WTC11 (cell line): ENCODE data around the gene ZNF438.

Source experiments
- ATF1 ChIP-seq: sonication (generic); formaldehyde crosslinking; IDR thresholded peaks from 2 replicates; pipeline ENCODE4 v1.8.1; 2023; ENCODE audit warnings: mild to moderate bottlenecking, moderate library complexity, missing genetic modification reagents
- NFE2L1 ChIP-seq: sonication (generic); formaldehyde crosslinking; IDR thresholded peaks from 2 replicates; pipeline ENCODE4 v1.8.1; 2023; ENCODE audit warnings: missing genetic modification reagents
- NFYB ChIP-seq: sonication (generic); formaldehyde crosslinking; conservative IDR thresholded peaks from 2 replicates; pipeline ENCODE4 v1.8.0; 2022; ENCODE audit warnings: low read depth, missing genetic modification reagents
- NR2C2 ChIP-seq: sonication (generic); formaldehyde crosslinking; IDR thresholded peaks from 2 replicates; pipeline ENCODE4 v1.8.0; 2022; ENCODE audit warnings: mild to moderate bottlenecking, missing genetic modification reagents
- ZNF423 ChIP-seq: fragments of 250-450 bp; sonication (Bioruptor Pico); IDR thresholded peaks from 2 replicates; pipeline ENCODE4 v2.1.2; 2022; ENCODE audit warnings: mild to moderate bottlenecking, moderate library complexity
- TF ChIP-seq, protein P1 (sequence below): sonication (generic); formaldehyde crosslinking; conservative IDR thresholded peaks from 2 replicates; pipeline ENCODE4 v1.8.1; 2022; ENCODE audit warnings: mild to moderate bottlenecking, missing genetic modification reagents
- TF ChIP-seq, protein P2 (sequence below): fragments of 200-600 bp; IDR thresholded peaks from 2 replicates; pipeline ENCODE4 v1.8.0; 2022; ENCODE audit warnings: antibody characterized with exemption
- TF ChIP-seq, protein P3 (sequence below): sonication (generic); formaldehyde crosslinking; IDR thresholded peaks from 2 replicates; pipeline ENCODE4 v1.8.0; 2022; ENCODE audit warnings: mild to moderate bottlenecking, missing genetic modification reagents
- TF ChIP-seq, protein P4 (sequence below): sonication (generic); formaldehyde crosslinking; IDR thresholded peaks from 2 replicates; pipeline ENCODE4 v1.8.0; 2022; ENCODE audit warnings: missing genetic modification reagents
- TF ChIP-seq, protein P5 (sequence below): fragments of 250-450 bp; sonication (Bioruptor Pico); IDR thresholded peaks from 2 replicates; pipeline ENCODE4 v2.1.2; 2022; ENCODE audit warnings: mild to moderate bottlenecking, moderate library complexity
- TF ChIP-seq, protein P6 (sequence below): sonication (generic); formaldehyde crosslinking; IDR thresholded peaks from 2 replicates; pipeline ENCODE4 v1.8.0; 2022; ENCODE audit warnings: mild to moderate bottlenecking, missing genetic modification reagents

DNA sequence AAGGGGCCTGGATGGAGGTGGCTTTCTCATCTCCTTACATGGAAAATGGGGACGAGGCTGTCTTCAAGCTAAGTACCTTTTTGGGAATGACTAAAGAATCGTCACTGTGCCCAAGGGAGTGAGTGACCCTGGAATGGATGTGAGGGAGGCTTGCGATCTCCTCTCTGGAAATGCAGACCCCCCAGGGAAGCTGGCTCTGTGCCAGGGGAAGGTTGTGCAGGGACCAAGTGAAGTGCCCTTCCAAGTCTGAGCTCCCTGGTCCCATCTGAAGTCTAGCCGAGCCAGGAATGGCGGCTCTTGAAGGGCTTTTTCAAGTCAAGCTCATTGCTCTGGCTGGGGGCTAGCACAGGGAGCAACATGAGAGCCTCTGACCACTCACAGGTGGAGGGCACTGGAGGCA is 221.2 kb downstream of the ZNF438 start:
- TF ChIP-seq, protein P1, sequence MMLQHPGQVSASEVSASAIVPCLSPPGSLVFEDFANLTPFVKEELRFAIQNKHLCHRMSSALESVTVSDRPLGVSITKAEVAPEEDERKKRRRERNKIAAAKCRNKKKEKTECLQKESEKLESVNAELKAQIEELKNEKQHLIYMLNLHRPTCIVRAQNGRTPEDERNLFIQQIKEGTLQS (CRISPR knock-in tag) = no peak
- no peak for TF ChIP-seq ATF1 (CRISPR knock-in tag)
- TF ChIP-seq, protein P2, sequence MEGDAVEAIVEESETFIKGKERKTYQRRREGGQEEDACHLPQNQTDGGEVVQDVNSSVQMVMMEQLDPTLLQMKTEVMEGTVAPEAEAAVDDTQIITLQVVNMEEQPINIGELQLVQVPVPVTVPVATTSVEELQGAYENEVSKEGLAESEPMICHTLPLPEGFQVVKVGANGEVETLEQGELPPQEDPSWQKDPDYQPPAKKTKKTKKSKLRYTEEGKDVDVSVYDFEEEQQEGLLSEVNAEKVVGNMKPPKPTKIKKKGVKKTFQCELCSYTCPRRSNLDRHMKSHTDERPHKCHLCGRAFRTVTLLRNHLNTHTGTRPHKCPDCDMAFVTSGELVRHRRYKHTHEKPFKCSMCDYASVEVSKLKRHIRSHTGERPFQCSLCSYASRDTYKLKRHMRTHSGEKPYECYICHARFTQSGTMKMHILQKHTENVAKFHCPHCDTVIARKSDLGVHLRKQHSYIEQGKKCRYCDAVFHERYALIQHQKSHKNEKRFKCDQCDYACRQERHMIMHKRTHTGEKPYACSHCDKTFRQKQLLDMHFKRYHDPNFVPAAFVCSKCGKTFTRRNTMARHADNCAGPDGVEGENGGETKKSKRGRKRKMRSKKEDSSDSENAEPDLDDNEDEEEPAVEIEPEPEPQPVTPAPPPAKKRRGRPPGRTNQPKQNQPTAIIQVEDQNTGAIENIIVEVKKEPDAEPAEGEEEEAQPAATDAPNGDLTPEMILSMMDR = no peak
- TF ChIP-seq, protein P3, sequence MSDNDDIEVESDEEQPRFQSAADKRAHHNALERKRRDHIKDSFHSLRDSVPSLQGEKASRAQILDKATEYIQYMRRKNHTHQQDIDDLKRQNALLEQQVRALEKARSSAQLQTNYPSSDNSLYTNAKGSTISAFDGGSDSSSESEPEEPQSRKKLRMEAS (CRISPR knock-in tag) = no peak
- TF ChIP-seq, protein P4, sequence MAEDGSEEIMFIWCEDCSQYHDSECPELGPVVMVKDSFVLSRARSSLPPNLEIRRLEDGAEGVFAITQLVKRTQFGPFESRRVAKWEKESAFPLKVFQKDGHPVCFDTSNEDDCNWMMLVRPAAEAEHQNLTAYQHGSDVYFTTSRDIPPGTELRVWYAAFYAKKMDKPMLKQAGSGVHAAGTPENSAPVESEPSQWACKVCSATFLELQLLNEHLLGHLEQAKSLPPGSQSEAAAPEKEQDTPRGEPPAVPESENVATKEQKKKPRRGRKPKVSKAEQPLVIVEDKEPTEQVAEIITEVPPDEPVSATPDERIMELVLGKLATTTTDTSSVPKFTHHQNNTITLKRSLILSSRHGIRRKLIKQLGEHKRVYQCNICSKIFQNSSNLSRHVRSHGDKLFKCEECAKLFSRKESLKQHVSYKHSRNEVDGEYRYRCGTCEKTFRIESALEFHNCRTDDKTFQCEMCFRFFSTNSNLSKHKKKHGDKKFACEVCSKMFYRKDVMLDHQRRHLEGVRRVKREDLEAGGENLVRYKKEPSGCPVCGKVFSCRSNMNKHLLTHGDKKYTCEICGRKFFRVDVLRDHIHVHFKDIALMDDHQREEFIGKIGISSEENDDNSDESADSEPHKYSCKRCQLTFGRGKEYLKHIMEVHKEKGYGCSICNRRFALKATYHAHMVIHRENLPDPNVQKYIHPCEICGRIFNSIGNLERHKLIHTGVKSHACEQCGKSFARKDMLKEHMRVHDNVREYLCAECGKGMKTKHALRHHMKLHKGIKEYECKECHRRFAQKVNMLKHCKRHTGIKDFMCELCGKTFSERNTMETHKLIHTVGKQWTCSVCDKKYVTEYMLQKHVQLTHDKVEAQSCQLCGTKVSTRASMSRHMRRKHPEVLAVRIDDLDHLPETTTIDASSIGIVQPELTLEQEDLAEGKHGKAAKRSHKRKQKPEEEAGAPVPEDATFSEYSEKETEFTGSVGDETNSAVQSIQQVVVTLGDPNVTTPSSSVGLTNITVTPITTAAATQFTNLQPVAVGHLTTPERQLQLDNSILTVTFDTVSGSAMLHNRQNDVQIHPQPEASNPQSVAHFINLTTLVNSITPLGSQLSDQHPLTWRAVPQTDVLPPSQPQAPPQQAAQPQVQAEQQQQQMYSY (CRISPR knock-in tag) = no peak
- TF ChIP-seq, protein P5, sequence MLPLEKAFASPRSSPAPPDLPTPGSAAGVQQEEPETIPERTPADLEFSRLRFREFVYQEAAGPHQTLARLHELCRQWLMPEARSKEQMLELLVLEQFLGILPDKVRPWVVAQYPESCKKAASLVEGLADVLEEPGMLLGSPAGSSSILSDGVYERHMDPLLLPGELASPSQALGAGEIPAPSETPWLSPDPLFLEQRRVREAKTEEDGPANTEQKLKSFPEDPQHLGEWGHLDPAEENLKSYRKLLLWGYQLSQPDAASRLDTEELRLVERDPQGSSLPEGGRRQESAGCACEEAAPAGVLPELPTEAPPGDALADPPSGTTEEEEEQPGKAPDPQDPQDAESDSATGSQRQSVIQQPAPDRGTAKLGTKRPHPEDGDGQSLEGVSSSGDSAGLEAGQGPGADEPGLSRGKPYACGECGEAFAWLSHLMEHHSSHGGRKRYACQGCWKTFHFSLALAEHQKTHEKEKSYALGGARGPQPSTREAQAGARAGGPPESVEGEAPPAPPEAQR (CRISPR knock-in tag) = no peak
- no peak for TF ChIP-seq ZNF423 (CRISPR knock-in tag)
- no peak for TF ChIP-seq NFE2L1 (CRISPR knock-in tag)
- no peak for TF ChIP-seq NFYB (CRISPR knock-in tag)
- TF ChIP-seq, protein P6, sequence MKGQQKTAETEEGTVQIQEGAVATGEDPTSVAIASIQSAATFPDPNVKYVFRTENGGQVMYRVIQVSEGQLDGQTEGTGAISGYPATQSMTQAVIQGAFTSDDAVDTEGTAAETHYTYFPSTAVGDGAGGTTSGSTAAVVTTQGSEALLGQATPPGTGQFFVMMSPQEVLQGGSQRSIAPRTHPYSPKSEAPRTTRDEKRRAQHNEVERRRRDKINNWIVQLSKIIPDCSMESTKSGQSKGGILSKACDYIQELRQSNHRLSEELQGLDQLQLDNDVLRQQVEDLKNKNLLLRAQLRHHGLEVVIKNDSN (CRISPR knock-in tag) = no peak
- no peak for TF ChIP-seq NR2C2 (CRISPR knock-in tag)
